Neuronal stem cell (in vitro differentiated cells): Measurements from ENCODE around the gene FN3K.

ENCODE experiments used
- DNase-seq: peaks from one replicate; pipeline ENCODE4 v3.0.0-alpha.2; 2013; ENCODE audit warnings: low spot score
- H2AFZ ChIP-seq: one replicate; pipeline ENCODE4 v1.6.1; 2013; ENCODE audit warnings: mild to moderate bottlenecking, low read length, inconsistent platforms
- H2AK5ac ChIP-seq: 2 replicates; pipeline ENCODE4 v1.6.1; 2013; ENCODE audit warnings: low read depth, mild to moderate bottlenecking, inconsistent platforms, low read length, moderate library complexity, mixed read lengths
- H2BK120ac ChIP-seq: 2 replicates; pipeline ENCODE4 v1.6.1; 2013; ENCODE audit warnings: low read depth, mild to moderate bottlenecking, inconsistent platforms, low read length, moderate library complexity, mixed read lengths
- H2BK12ac ChIP-seq: one replicate; pipeline ENCODE4 v1.6.1; 2013; ENCODE audit warnings: low read length, inconsistent platforms
- H2BK15ac ChIP-seq: 2 replicates; pipeline ENCODE4 v1.6.1; 2013; ENCODE audit warnings: mild to moderate bottlenecking, low read length, inconsistent platforms, mixed read lengths
- H2BK5ac ChIP-seq: one replicate; pipeline ENCODE4 v1.6.1; 2013; ENCODE audit warnings: inconsistent platforms, mild to moderate bottlenecking, low read length, moderate library complexity
- H3K14ac ChIP-seq: one replicate; pipeline ENCODE4 v1.6.1; 2013; ENCODE audit warnings: low read length, inconsistent platforms
- H3K18ac ChIP-seq: 2 replicates; pipeline ENCODE4 v1.6.1; 2013; ENCODE audit warnings: low read length, inconsistent platforms
- H3K23ac ChIP-seq: 2 replicates; pipeline ENCODE4 v1.6.1; 2013; ENCODE audit warnings: low read depth, mild to moderate bottlenecking, mixed read lengths, low read length, inconsistent platforms; ENCODE audit not compliant: poor library complexity
- H3K27ac ChIP-seq: replicated peaks from 3 replicates; pipeline ENCODE4 v1.5.1; 2013; ENCODE audit warnings: low read length, inconsistent platforms
- H3K27me3 ChIP-seq, 3 experiments: 2 replicates each; pipeline ENCODE4 v1.6.1; 2013; ENCODE audit warnings: low read length in 3 of 3, mild to moderate bottlenecking in 2 of 3, inconsistent platforms in 1 of 3, low read depth in 1 of 3, mixed read lengths in 1 of 3, moderate library complexity in 1 of 3; ENCODE audit not compliant: control insufficient read depth in 3 of 3, insufficient read depth in 3 of 3
- H3K36me3 ChIP-seq, 2 donors: replicated peaks in 1 of 2; 2 replicates each; pipeline ENCODE4 v1.6.1; 2013; ENCODE audit warnings: low read length in 2 of 2; ENCODE audit not compliant: control insufficient read depth in 2 of 2, insufficient read depth in 2 of 2
- H3K4ac ChIP-seq: 2 replicates; pipeline ENCODE4 v1.6.1; 2013; ENCODE audit warnings: inconsistent platforms, mild to moderate bottlenecking, low read length, moderate library complexity
- H3K4me1 ChIP-seq, 2 donors: 1 replicate in 1 of 2; 2 replicates in 1 of 2; pipeline ENCODE4 v1.6.1; 2013; ENCODE audit warnings: low read length in 2 of 2, low read depth in 1 of 2; ENCODE audit not compliant: control insufficient read depth in 2 of 2, insufficient read depth in 1 of 2
- H3K4me2 ChIP-seq: one replicate; pipeline ENCODE4 v1.6.1; 2013; ENCODE audit warnings: mild to moderate bottlenecking, low read length, inconsistent platforms; ENCODE audit not compliant: insufficient read depth, poor library complexity, severe bottlenecking
- H3K4me3 ChIP-seq, 2 donors: 2 replicates each; pipeline ENCODE4 v1.5.1; 2013; ENCODE audit warnings: low read length in 2 of 2, mild to moderate bottlenecking in 2 of 2, inconsistent platforms in 1 of 2, moderate library complexity in 1 of 2
- H3K79me1 ChIP-seq: one replicate; pipeline ENCODE4 v1.6.1; 2013; ENCODE audit warnings: low read depth, mild to moderate bottlenecking, inconsistent platforms, low read length, moderate library complexity
- H3K9ac ChIP-seq: one replicate; pipeline ENCODE4 v1.6.1; 2013; ENCODE audit warnings: mild to moderate bottlenecking, low read depth, low read length, inconsistent platforms; ENCODE audit not compliant: poor library complexity
- H3K9me3 ChIP-seq, 2 donors: replicated peaks in 1 of 2; 2 replicates each; pipeline versions ENCODE3 to v1.6.1; 2013; ENCODE audit warnings: low read length in 2 of 2, mild to moderate bottlenecking in 2 of 2, inconsistent platforms in 1 of 2, low read depth in 1 of 2, mixed read lengths in 1 of 2, moderate library complexity in 1 of 2; ENCODE audit not compliant: control insufficient read depth in 2 of 2, insufficient read depth in 1 of 2
- H4K8ac ChIP-seq: one replicate; pipeline ENCODE4 v1.6.1; 2013; ENCODE audit warnings: low read depth, mild to moderate bottlenecking, inconsistent platforms, low read length, moderate library complexity
- H4K91ac ChIP-seq: one replicate; pipeline ENCODE4 v1.6.1; 2013; ENCODE audit warnings: low read length, low read depth, mild to moderate bottlenecking, inconsistent platforms; ENCODE audit not compliant: poor library complexity
- WGBS, 2 donors: extraction: QIAGEN DNeasy Blood & Tissue Kit; methylation state at CpG; one replicate each; pipeline ENCODE4 v1.1.7; 2013; ENCODE audit warnings: missing lambda C conversion rate in 2 of 2, mixed read lengths in 1 of 2; ENCODE audit not compliant: insufficient read length in 2 of 2, insufficient replicate concordance in 1 of 2; ENCODE audit errors: extremely low coverage in 2 of 2; 5-methylcytosine and 5-hydroxymethylcytosine counted together

Gene FN3K

DNA sequence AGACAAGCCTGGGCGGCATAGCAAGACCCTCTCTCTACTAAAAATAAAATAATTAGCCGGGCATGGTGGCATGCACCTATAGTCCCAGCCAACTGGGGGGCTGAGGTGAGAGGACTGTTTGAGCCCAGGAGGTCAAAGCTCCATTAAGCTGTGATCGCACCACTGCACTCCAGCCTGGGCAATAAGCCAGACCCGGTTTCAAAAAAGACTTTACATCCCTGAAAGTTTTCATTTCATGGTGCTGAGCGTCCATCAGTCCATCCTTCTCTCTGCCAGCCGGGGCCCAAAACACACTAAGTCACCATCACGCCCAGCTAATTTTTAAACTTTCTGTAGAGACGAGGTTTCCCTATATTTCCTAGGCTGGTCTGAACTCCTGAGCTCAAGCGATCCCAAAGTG is 47.5 kb upstream of the FN3K start:
- Histone ChIP-seq H2BK120ac (no peak overlapping the region), H2AK5ac (no peak overlapping the region), H4K91ac (no peak overlapping the region), H3K23ac (no peak overlapping the region), H3K9ac (no peak overlapping the region), H2BK5ac (no peak overlapping the region), H3K18ac (no peak overlapping the region), H3K14ac (no peak overlapping the region), H2BK15ac (no peak overlapping the region), H4K8ac (no peak overlapping the region), H3K27me3 (no peaks in the 10 kb centered on the region), H3K79me1 (no peaks in the 10 kb centered on the region), H3K4me2 (no peak overlapping the region), H3K9me3 (no peaks in the 10 kb centered on the region), H3K36me3 (no peaks in the 10 kb centered on the region), H2AFZ (no peak overlapping the region), H3K4ac (no peak overlapping the region), H3K4me1 (peaks cover 5 to 14% of the 10 kb centered on the region in 2 donors), H3K27ac (no peak overlapping the region), H2BK12ac (no peak overlapping the region), H3K4me3 (no peak overlapping the region)
- WGBS, 2 donors: no CpG with 5 or more reads among the region's 9 CpGs
- DNase-seq: no peak

DNA sequence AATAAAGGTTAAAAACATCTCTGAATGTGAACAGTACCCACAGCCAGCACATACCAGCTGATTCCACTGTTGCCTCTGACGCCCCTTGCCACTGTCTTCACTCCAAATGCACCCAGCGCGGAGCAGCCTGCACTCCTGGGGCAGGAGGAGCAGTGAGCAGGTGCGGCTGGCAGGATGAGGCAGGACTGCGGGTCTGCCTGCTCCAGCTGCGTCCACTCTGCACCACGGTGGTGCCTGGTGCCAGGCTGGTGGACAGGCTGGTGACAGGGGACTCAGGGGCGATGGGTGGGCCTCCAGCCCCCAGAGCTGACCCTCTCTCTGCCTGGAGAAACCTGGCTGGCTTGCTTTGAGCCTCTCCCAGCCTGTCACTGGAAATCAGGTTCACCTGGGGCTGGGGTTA is 46.3 kb upstream of the FN3K start:
- Histone ChIP-seq H3K14ac (peak overlapping the region; percentile 100), H3K9me3 (no peaks in the 10 kb centered on the region), H4K8ac (no peak overlapping the region), H3K4me1 (peaks cover 5 to 14% of the 10 kb centered on the region in 2 donors), H2BK120ac (no peak overlapping the region), H2BK5ac (no peak overlapping the region), H3K4me2 (no peak overlapping the region), H3K18ac (peak overlapping the region; percentile 80), H3K36me3 (no peaks in the 10 kb centered on the region), H2BK15ac (no peak overlapping the region), H4K91ac (no peak overlapping the region), H2BK12ac (no peak overlapping the region), H2AK5ac (peak overlapping the region; percentile 10), H3K4ac (no peak overlapping the region), H2AFZ (no peak overlapping the region), H3K79me1 (no peaks in the 10 kb centered on the region), H3K23ac (peak overlapping the region; percentile 43), H3K27me3 (no peaks in the 10 kb centered on the region), H3K27ac (no peak overlapping the region), H3K4me3 (no peak overlapping the region), H3K9ac (no peak overlapping the region)
- no peak for DNase-seq
- WGBS, 2 donors: no CpG with 5 or more reads among the region's 8 CpGs

DNA sequence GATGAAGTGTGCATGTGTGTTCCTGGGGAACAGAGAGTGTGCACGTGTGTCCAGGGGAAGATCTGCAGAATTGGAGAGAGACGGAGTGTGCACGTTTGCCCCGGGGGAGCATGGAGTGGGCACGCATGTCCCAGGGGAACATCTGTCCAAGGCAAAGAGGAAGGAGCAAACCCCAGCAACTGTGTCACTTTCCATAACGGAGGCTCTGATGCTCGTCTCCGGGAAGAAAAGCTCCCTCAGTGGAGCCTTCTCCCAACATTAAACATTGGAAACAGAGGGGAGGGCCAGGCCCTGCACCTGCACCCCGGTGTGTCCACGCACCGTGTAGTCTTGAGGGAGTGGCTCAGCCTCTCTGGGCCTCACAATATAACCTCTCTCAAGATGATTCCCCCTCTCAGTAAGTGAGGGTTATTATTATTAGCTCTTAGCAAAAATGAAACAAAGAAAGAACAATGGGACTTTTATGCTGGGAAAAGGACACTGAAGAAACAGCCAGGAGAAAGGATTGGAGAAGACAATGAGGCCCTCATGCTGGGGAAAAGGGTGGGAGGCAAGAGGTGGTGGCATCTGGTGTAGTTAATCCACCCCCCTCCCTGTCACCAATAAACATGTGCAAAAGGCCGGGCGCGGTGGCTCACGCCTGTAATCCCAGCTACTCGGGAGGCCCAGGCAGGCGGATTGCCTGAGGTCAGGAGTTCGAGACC is 44.5 kb upstream of the FN3K start:
- no peaks in the 10 kb centered on the region for H3K27me3 ChIP-seq
- H3K9ac ChIP-seq: no peak overlapping the region
- H3K79me1 ChIP-seq: no peaks in the 10 kb centered on the region
- no peak overlapping the region for H4K91ac ChIP-seq
- H3K4me2 ChIP-seq: no peak overlapping the region
- H3K4me1 ChIP-seq: peaks cover 5 to 14% of the 10 kb centered on the region in 2 donors
- H2AFZ ChIP-seq: no peak overlapping the region
- H3K4ac ChIP-seq: no peak overlapping the region
- H3K14ac ChIP-seq: no peak overlapping the region
- no peak overlapping the region for H2BK15ac ChIP-seq
- no peak overlapping the region for H3K27ac ChIP-seq
- H2BK12ac ChIP-seq: no peak overlapping the region
- no peak for DNase-seq
- no peak overlapping the region for H2BK120ac ChIP-seq
- H3K36me3 ChIP-seq: no peaks in the 10 kb centered on the region
- peaks cover 2 to 15% of the 10 kb centered on the region in 2 donors for H3K9me3 ChIP-seq
- H3K18ac ChIP-seq: no peak overlapping the region
- H3K4me3 ChIP-seq: no peak overlapping the region
- no peak overlapping the region for H4K8ac ChIP-seq
- no peak overlapping the region for H2BK5ac ChIP-seq
- H3K23ac ChIP-seq: no peak overlapping the region
- H2AK5ac ChIP-seq: no peak overlapping the region
- WGBS, 2 donors: no CpG with 5 or more reads among the region's 18 CpGs

DNA sequence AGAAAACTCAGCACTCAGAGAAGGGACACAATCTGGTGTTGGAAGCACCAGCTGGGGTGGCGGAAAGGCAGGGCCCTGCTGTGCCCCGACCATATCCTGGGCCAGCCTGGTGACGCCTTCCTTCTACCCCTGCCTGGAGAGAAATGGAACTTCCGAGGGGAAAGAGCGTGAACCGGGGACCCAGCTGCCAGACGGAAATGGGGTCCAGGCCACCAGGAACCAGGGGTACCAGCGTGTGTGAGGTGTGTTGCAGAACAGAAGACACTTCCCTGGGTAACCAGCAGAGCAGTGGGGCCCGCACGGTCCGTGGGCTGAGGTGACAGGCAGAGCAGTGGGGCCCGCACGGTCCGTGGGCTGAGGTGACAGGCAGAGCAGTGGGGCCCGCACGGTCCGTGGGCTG is 43.7 kb upstream of the FN3K start:
- Histone ChIP-seq H2BK120ac (no peak overlapping the region), H3K9me3 (peaks cover 2 to 15% of the 10 kb centered on the region in 2 donors), H2BK12ac (no peak overlapping the region), H3K36me3 (no peaks in the 10 kb centered on the region), H2AK5ac (peak overlapping the region; percentile 10), H2BK5ac (no peak overlapping the region), H3K4me2 (no peak overlapping the region), H3K4me1 (peaks cover 5 to 14% of the 10 kb centered on the region in 2 donors), H3K27me3 (peaks cover 0 to 6% (median under 1%) of the 10 kb centered on the region in 3 experiments), H2AFZ (no peak overlapping the region), H3K14ac (no peak overlapping the region), H3K9ac (no peak overlapping the region), H4K8ac (no peak overlapping the region), H3K4ac (no peak overlapping the region), H3K4me3 (no peak overlapping the region), H2BK15ac (peak overlapping the region; percentile 54), H4K91ac (no peak overlapping the region), H3K79me1 (no peaks in the 10 kb centered on the region), H3K18ac (peak overlapping the region; percentile 48), H3K27ac (no peak overlapping the region), H3K23ac (no peak overlapping the region)
- no CpG with 5 or more reads among the region's 17 CpGs for WGBS, 2 donors
- no peak for DNase-seq
